Smooth muscle cell of bladder (primary cell): ENCODE data around the gene ZNF496. TPM values are rescaled to one million over a fixed set of nuclear protein-coding genes. Genes with fewer than 3 reads are reported as not detected.

Source experiments
- total RNA-seq: library from RNA; depleted of rRNA; stranded (reverse); fragments of >200 nt; gene quantifications from 2 replicates; pipeline ENCODE4 v1.2.3, GENCODE V29; 2014

The ZNF496 gene
- total RNA-seq, result 8.6 and 9.1 TPM in 2 replicates

GRCh38 chr1:247331525-247332214 is at the start of gene ZNF496:
Gene ZNF496 (minus strand): TSS chr1:247331867. CDS start chr1:247329578, 2,289 bp downstream.

GRCh38 chr1:247255772-247256171 is 75.9 kb downstream of the ZNF496 start, which contains the start of gene VN1R5:
Gene VN1R5 (plus strand): TSS chr1:247256072.

Other genes with a start within 250 kb of the ZNF496 start
- gene ZNF669, start 227.5 kb downstream of the ZNF496 start, total RNA-seq, result 5.8 and 6.8 TPM in 2 replicates
- 37.1 and 39.8 TPM in 2 replicates for gene ZNF124, start 159.8 kb downstream of the ZNF496 start, total RNA-seq
- gene VN1R5, start 75.8 kb downstream of the ZNF496 start, total RNA-seq, result not detected in 2 replicates
- gene NLRP3, start 84.3 kb upstream of the ZNF496 start, total RNA-seq, result 0.09 and 0.14 TPM in 2 replicates
- not detected in 2 replicates for gene OR2B11, start 126.2 kb upstream of the ZNF496 start, total RNA-seq
- gene OR2C3, start 204.6 kb upstream of the ZNF496 start, total RNA-seq, result not detected in 2 replicates
- not detected in 2 replicates for gene GCSAML, start 217.3 kb upstream of the ZNF496 start, total RNA-seq